Trophoblast cell (in vitro differentiated cells and primary cell): Measurements from ENCODE around the gene CEACAM19.

ENCODE experiments used
- DNase-seq, 2 donors: peaks; one replicate each; pipeline ENCODE4 v3.0.0-alpha.2; 2016
- H2AFZ ChIP-seq: 2 replicates; pipeline ENCODE4 v1.6.1; 2013; ENCODE audit warnings: low read length, moderate library complexity, mild to moderate bottlenecking; ENCODE audit not compliant: insufficient read depth, poor library complexity
- H2AK5ac ChIP-seq: 2 replicates; pipeline ENCODE4 v1.6.1; 2013; ENCODE audit warnings: mild to moderate bottlenecking, low read length
- H2BK120ac ChIP-seq: 2 replicates; pipeline ENCODE4 v1.6.1; 2013; ENCODE audit warnings: low read length, mild to moderate bottlenecking, moderate library complexity; ENCODE audit not compliant: insufficient read depth, poor library complexity
- H2BK12ac ChIP-seq: 2 replicates; pipeline ENCODE4 v1.6.1; 2013; ENCODE audit warnings: mild to moderate bottlenecking, low read length, moderate library complexity
- H2BK5ac ChIP-seq: 2 replicates; pipeline ENCODE4 v1.6.1; 2013; ENCODE audit warnings: low read length, low read depth, moderate library complexity, mild to moderate bottlenecking; ENCODE audit not compliant: poor library complexity
- H3K14ac ChIP-seq: 2 replicates; pipeline ENCODE4 v1.6.1; 2013; ENCODE audit warnings: mild to moderate bottlenecking, low read length
- H3K18ac ChIP-seq: 2 replicates; pipeline ENCODE4 v1.6.1; 2013; ENCODE audit warnings: mild to moderate bottlenecking, low read length
- H3K23ac ChIP-seq: 2 replicates; pipeline ENCODE4 v1.6.1; 2013; ENCODE audit warnings: low read length
- H3K27ac ChIP-seq: 2 replicates; pipeline ENCODE4 v1.5.1; 2013; ENCODE audit warnings: low read depth, mild to moderate bottlenecking, inconsistent platforms, low read length, moderate library complexity
- H3K27me3 ChIP-seq: 2 replicates; pipeline ENCODE4 v1.6.1; 2013; ENCODE audit warnings: inconsistent platforms, mild to moderate bottlenecking, low read length, moderate library complexity; ENCODE audit not compliant: insufficient read depth
- H3K36me3 ChIP-seq, 2 experiments: 1 replicate in 1 of 2; 2 replicates in 1 of 2; pipeline ENCODE4 v1.6.1; 2013; ENCODE audit warnings: low read length in 2 of 2, mild to moderate bottlenecking in 2 of 2, moderate library complexity in 1 of 2; ENCODE audit not compliant: insufficient read depth in 2 of 2, control insufficient read depth in 1 of 2
- H3K4ac ChIP-seq: 2 replicates; pipeline ENCODE4 v1.6.1; 2013; ENCODE audit warnings: low read depth, mild to moderate bottlenecking, low read length, moderate library complexity
- H3K4me1 ChIP-seq, 2 experiments: 1 replicate in 1 of 2; 2 replicates in 1 of 2; pipeline ENCODE4 v1.6.1; 2013; ENCODE audit warnings: low read length in 2 of 2, mild to moderate bottlenecking in 2 of 2, moderate library complexity in 1 of 2; ENCODE audit not compliant: insufficient read depth in 2 of 2, control insufficient read depth in 1 of 2
- H3K4me2 ChIP-seq: 2 replicates; pipeline ENCODE4 v1.6.1; 2013; ENCODE audit warnings: inconsistent platforms, mild to moderate bottlenecking, low read length, moderate library complexity
- H3K4me3 ChIP-seq: 2 replicates; pipeline ENCODE4 v1.5.1; 2013; ENCODE audit warnings: mild to moderate bottlenecking, low read depth, low read length, inconsistent platforms
- H3K79me1 ChIP-seq: one replicate; pipeline ENCODE4 v1.6.1; 2013; ENCODE audit warnings: low read length
- H3K79me2 ChIP-seq: 2 replicates; pipeline ENCODE4 v1.6.1; 2013; ENCODE audit warnings: low read length, mild to moderate bottlenecking; ENCODE audit not compliant: control insufficient read depth, insufficient read depth, poor library complexity
- H3K9ac ChIP-seq: 2 replicates; pipeline ENCODE4 v1.6.1; 2013; ENCODE audit warnings: mild to moderate bottlenecking, low read length
- H3K9me3 ChIP-seq: 2 replicates; pipeline ENCODE4 v1.6.1; 2013; ENCODE audit warnings: low read depth, mild to moderate bottlenecking, control low read depth, inconsistent platforms, low read length; ENCODE audit not compliant: insufficient read depth
- H4K12ac ChIP-seq: 2 replicates; pipeline ENCODE4 v1.6.1; 2013; ENCODE audit warnings: low read depth, mild to moderate bottlenecking, low read length, moderate library complexity
- H4K8ac ChIP-seq: 2 replicates; pipeline ENCODE4 v1.6.1; 2013; ENCODE audit warnings: low read depth, mild to moderate bottlenecking, low read length, moderate library complexity
- H4K91ac ChIP-seq: one replicate; pipeline ENCODE4 v1.6.1; 2013; ENCODE audit warnings: low read depth, mild to moderate bottlenecking, low read length, moderate library complexity
- WGBS: extraction: QIAGEN DNeasy Blood & Tissue Kit; methylation state at CpG from one replicate; pipeline ENCODE4 v1.1.7; 2013; ENCODE audit warnings: missing lambda C conversion rate; ENCODE audit not compliant: insufficient read length, insufficient coverage; ENCODE audit errors: extremely low coverage; 5-methylcytosine and 5-hydroxymethylcytosine counted together

The CEACAM19 gene

GRCh38 chr19:44725684-44726083, 54.4 kb downstream of the CEACAM19 start:
- no peak overlapping the region for H2BK5ac ChIP-seq
- H3K9ac ChIP-seq: no peak overlapping the region
- no peak overlapping the region for H3K27ac ChIP-seq
- no peak overlapping the region for H4K91ac ChIP-seq
- peak in 1 of 2 donors; percentile 29 for DNase-seq
- no peak overlapping the region for H2AFZ ChIP-seq
- H3K4me3 ChIP-seq: no peak overlapping the region
- H3K4me2 ChIP-seq: no peak overlapping the region
- no peaks in the 10 kb centered on the region for H3K27me3 ChIP-seq
- no peak overlapping the region for H2BK12ac ChIP-seq
- no peaks in the 10 kb centered on the region for H3K79me2 ChIP-seq
- H4K12ac ChIP-seq: no peak overlapping the region
- no peaks in the 10 kb centered on the region for H3K79me1 ChIP-seq
- H2AK5ac ChIP-seq: no peak overlapping the region
- H2BK120ac ChIP-seq: no peak overlapping the region
- H3K9me3 ChIP-seq: no peaks in the 10 kb centered on the region
- H3K4me1 ChIP-seq: peaks cover 4 to 6% of the 10 kb centered on the region in 2 experiments
- no CpG with 5 or more reads among the region's 5 CpGs for WGBS
- no peak overlapping the region for H3K14ac ChIP-seq
- H3K18ac ChIP-seq: no peak overlapping the region
- no peak overlapping the region for H3K23ac ChIP-seq
- no peaks in the 10 kb centered on the region for H3K36me3 ChIP-seq
- no peak overlapping the region for H4K8ac ChIP-seq
- no peak overlapping the region for H3K4ac ChIP-seq

- H3K23ac ChIP-seq: no peak overlapping the region
- H4K12ac ChIP-seq: no peak overlapping the region
- H3K18ac ChIP-seq: no peak overlapping the region
- no peak overlapping the region for H2BK5ac ChIP-seq
- no peak overlapping the region for H3K4me3 ChIP-seq
- H2AFZ ChIP-seq: no peak overlapping the region
- peaks cover 4 to 6% of the 10 kb centered on the region in 2 experiments for H3K4me1 ChIP-seq
- H3K27ac ChIP-seq: no peak overlapping the region
- no peak overlapping the region for H3K4ac ChIP-seq
- H2BK12ac ChIP-seq: no peak overlapping the region
- H3K9ac ChIP-seq: no peak overlapping the region
- H4K91ac ChIP-seq: no peak overlapping the region
- H3K9me3 ChIP-seq: no peaks in the 10 kb centered on the region
- no peak overlapping the region for H3K4me2 ChIP-seq
- no peak for DNase-seq
- no peaks in the 10 kb centered on the region for H3K79me2 ChIP-seq
- no peak overlapping the region for H2AK5ac ChIP-seq
- H2BK120ac ChIP-seq: no peak overlapping the region
- H3K27me3 ChIP-seq: no peaks in the 10 kb centered on the region
- H4K8ac ChIP-seq: no peak overlapping the region
- no peaks in the 10 kb centered on the region for H3K36me3 ChIP-seq
- no peaks in the 10 kb centered on the region for H3K79me1 ChIP-seq
- no peak overlapping the region for H3K14ac ChIP-seq
- WGBS: no CpG with 5 or more reads among the region's 12 CpGs
These were observed 55.2 kb downstream of the CEACAM19 start for GRCh38 chr19:44726465-44726864.

- Histone ChIP-seq H3K79me1 (no peaks in the 10 kb centered on the region), H3K23ac (no peak overlapping the region), H4K8ac (no peak overlapping the region), H4K91ac (no peak overlapping the region), H3K14ac (no peak overlapping the region), H3K9me3 (no peaks in the 10 kb centered on the region), H3K27me3 (no peaks in the 10 kb centered on the region), H3K9ac (no peak overlapping the region), H3K4me3 (no peak overlapping the region), H4K12ac (no peak overlapping the region), H2BK120ac (no peak overlapping the region), H3K4me1 (no peaks in the 10 kb centered on the region), H3K36me3 (no peaks in the 10 kb centered on the region), H2BK5ac (no peak overlapping the region), H2AFZ (no peak overlapping the region), H3K79me2 (no peaks in the 10 kb centered on the region), H2BK12ac (no peak overlapping the region), H3K18ac (no peak overlapping the region), H3K4me2 (no peak overlapping the region), H3K27ac (no peak overlapping the region), H3K4ac (no peak overlapping the region), H2AK5ac (no peak overlapping the region)
- no peak for DNase-seq
- WGBS: no CpG with 5 or more reads among the region's 6 CpGs
These were observed 56.9 kb downstream of the CEACAM19 start for GRCh38 chr19:44728178-44728577.

- H3K18ac ChIP-seq: no peak overlapping the region
- H3K23ac ChIP-seq: no peak overlapping the region
- H4K91ac ChIP-seq: no peak overlapping the region
- no peak overlapping the region for H3K27ac ChIP-seq
- no peak overlapping the region for H3K9ac ChIP-seq
- no peaks in the 10 kb centered on the region for H3K9me3 ChIP-seq
- no peak overlapping the region for H4K12ac ChIP-seq
- no peak overlapping the region for H3K14ac ChIP-seq
- WGBS: no CpG with 5 or more reads among the region's 8 CpGs
- no peaks in the 10 kb centered on the region for H3K79me1 ChIP-seq
- no peaks in the 10 kb centered on the region for H3K36me3 ChIP-seq
- H4K8ac ChIP-seq: no peak overlapping the region
- no peak overlapping the region for H2AFZ ChIP-seq
- no peak overlapping the region for H2BK12ac ChIP-seq
- no peak overlapping the region for H2BK5ac ChIP-seq
- no peak overlapping the region for H3K4me2 ChIP-seq
- H3K4me1 ChIP-seq: no peaks in the 10 kb centered on the region
- H3K4me3 ChIP-seq: no peak overlapping the region
- DNase-seq: no peak
- H3K79me2 ChIP-seq: no peaks in the 10 kb centered on the region
- no peaks in the 10 kb centered on the region for H3K27me3 ChIP-seq
- no peak overlapping the region for H3K4ac ChIP-seq
- no peak overlapping the region for H2BK120ac ChIP-seq
- H2AK5ac ChIP-seq: no peak overlapping the region
These were observed 58.3 kb downstream of the CEACAM19 start for GRCh38 chr19:44729516-44730033.
